Keratinocyte (primary cell): ENCODE results near the gene MRPS10. TPM values are rescaled to one million over a fixed set of nuclear protein-coding genes. Genes with fewer than 3 reads are reported as not detected.

ENCODE experiments used
- DNase-seq: peaks from one replicate; pipeline ENCODE4 v3.0.0-alpha.2; 2011; ENCODE audit warnings: low read depth, missing footprints, low spot score
- FAIRE-seq: peaks from 2 replicates; lab custom pipeline; 2011; peaks lifted over from hg19 to GRCh38; lab: Jason Lieb, UNC
- H2AFZ ChIP-seq: 2 replicates; pipeline ENCODE4 v1.6.0; 2012; ENCODE audit warnings: low read length, control low read depth, inconsistent platforms; ENCODE audit not compliant: control insufficient read depth
- H3K27ac ChIP-seq: 2 replicates; pipeline ENCODE4 v1.5.1; 2011; ENCODE audit warnings: low read length; ENCODE audit not compliant: control insufficient read depth, insufficient read depth
- H3K27me3 ChIP-seq: 3 replicates; pipeline ENCODE4 v1.6.0; 2011; ENCODE audit warnings: low read length; ENCODE audit not compliant: control insufficient read depth, insufficient read depth; ENCODE audit errors: extremely low read depth
- H3K36me3 ChIP-seq, 2 experiments: 2 replicates in 1 of 2; 3 replicates in 1 of 2; pipeline ENCODE4 v1.5.1; 2011; ENCODE audit warnings: low read length in 2 of 2, mild to moderate bottlenecking in 1 of 2; ENCODE audit not compliant: control insufficient read depth in 2 of 2, insufficient read depth in 2 of 2; ENCODE audit errors: extremely low read depth in 1 of 2
- H3K4me1 ChIP-seq: 3 replicates; pipeline ENCODE4 v1.5.1; 2011; ENCODE audit warnings: low read length; ENCODE audit not compliant: control insufficient read depth, insufficient read depth; ENCODE audit errors: extremely low read depth
- H3K4me2 ChIP-seq: 3 replicates; pipeline ENCODE4 v1.6.0; 2011; ENCODE audit warnings: low read depth, low read length; ENCODE audit not compliant: control insufficient read depth, insufficient read depth; ENCODE audit errors: extremely low read depth
- H3K4me3 ChIP-seq, 3 experiments: fragments of 200-600 bp in 1 of 3; sonication (generic) in 1 of 3; 2 replicates in 2 of 3; 3 replicates in 1 of 3; pipeline ENCODE4 v1.5.1; 2011 to 2016; ENCODE audit warnings: low read length in 3 of 3, mild to moderate bottlenecking in 3 of 3, control low read depth in 2 of 3, inconsistent platforms in 1 of 3, low read depth in 1 of 3, mixed read lengths in 1 of 3, mixed run types in 1 of 3, moderate library complexity in 1 of 3; ENCODE audit not compliant: control insufficient read depth in 2 of 3, insufficient read depth in 2 of 3; ENCODE audit errors: extremely low read depth in 1 of 3
- H3K79me2 ChIP-seq: 2 replicates; pipeline ENCODE4 v1.6.0; 2012; ENCODE audit warnings: low read length; ENCODE audit not compliant: control insufficient read depth, insufficient read depth
- H3K9ac ChIP-seq: 3 replicates; pipeline ENCODE4 v1.6.0; 2011; ENCODE audit warnings: low read length; ENCODE audit not compliant: control insufficient read depth, insufficient read depth; ENCODE audit errors: extremely low read depth
- H3K9me1 ChIP-seq: 3 replicates; pipeline ENCODE4 v1.6.0; 2011; ENCODE audit warnings: low read length; ENCODE audit not compliant: control insufficient read depth, insufficient read depth; ENCODE audit errors: extremely low read depth
- H3K9me3 ChIP-seq: 2 replicates; pipeline ENCODE4 v1.5.1; 2012; ENCODE audit warnings: low read depth, low read length; ENCODE audit not compliant: control insufficient read depth
- H4K20me1 ChIP-seq: 3 replicates; pipeline ENCODE4 v1.6.0; 2011; ENCODE audit warnings: low read length; ENCODE audit not compliant: control insufficient read depth, insufficient read depth; ENCODE audit errors: extremely low read depth
- EZH2 ChIP-seq: IDR thresholded peaks from one replicate; pipeline ENCODE4 v1.6.1; 2012; ENCODE audit warnings: inconsistent platforms, mild to moderate bottlenecking, low read length, moderate library complexity
- dilution Hi-C: fragments of 300-500 bp; cut with MboI; formaldehyde crosslinking; loops from one replicate; pipeline ENCODE4 v1.7.0; 2020; ENCODE audit warnings: low sequenced_read_pairs; ENCODE audit not compliant: extremely low pct_ligation_motif_present
- polyA plus RNA-seq, 5 experiments: library from polyadenylated mRNA; depleted of rRNA in 3 of 5; stranded (reverse) in 3 of 5; stranded (forward) in 1 of 5; unstranded in 1 of 5; fragments of >200 nt; gene quantifications; 1 replicate in 1 of 5; 2 replicates in 3 of 5; 3 replicates in 1 of 5; pipeline versions ENCODE4 v1.2.1 to v1.2.3, GENCODE V29; 2011 to 2012; ENCODE audit warnings: missing spikeins in 2 of 5, low read depth in 1 of 5, low replicate concordance in 1 of 5
- TF ChIP-seq, protein P1 (sequence below), 3 experiments: IDR thresholded peaks in 1 of 3; conservative IDR thresholded peaks in 1 of 3; optimal IDR thresholded peaks in 1 of 3; 2 replicates in 2 of 3; 3 replicates in 1 of 3; pipeline versions ENCODE3 to v1.5.1; 2011; ENCODE audit warnings: low read length in 3 of 3, mild to moderate bottlenecking in 3 of 3, moderate library complexity in 2 of 3, control low read depth in 1 of 3, inconsistent platforms in 1 of 3; ENCODE audit not compliant: insufficient read depth in 2 of 3; ENCODE audit errors: extremely low read depth in 1 of 3

Gene MRPS10
- polyA plus RNA-seq, 1 donor (not counting 4 experiments of a cell fraction or from before 2014, with no cell fraction given), result 80.1 TPM

GRCh38 chr6:42175860-42176259 is 41.8 kb downstream of the MRPS10 start:
- no peak for FAIRE-seq
- Histone ChIP-seq H3K9ac (no peak overlapping the region), H3K79me2 (no peaks in the 10 kb centered on the region), H3K36me3 (no peaks in the 10 kb centered on the region), H3K4me1 (no peaks in the 10 kb centered on the region), H3K27ac (no peak overlapping the region), H3K9me1 (no peaks in the 10 kb centered on the region), H3K4me2 (no peak overlapping the region), H2AFZ (no peak overlapping the region), H3K27me3 (peaks cover 4% of the 10 kb centered on the region), H3K9me3 (no peaks in the 10 kb centered on the region), H4K20me1 (no peaks in the 10 kb centered on the region), H3K4me3 (no peak overlapping the region)
- TF ChIP-seq, protein P1, sequence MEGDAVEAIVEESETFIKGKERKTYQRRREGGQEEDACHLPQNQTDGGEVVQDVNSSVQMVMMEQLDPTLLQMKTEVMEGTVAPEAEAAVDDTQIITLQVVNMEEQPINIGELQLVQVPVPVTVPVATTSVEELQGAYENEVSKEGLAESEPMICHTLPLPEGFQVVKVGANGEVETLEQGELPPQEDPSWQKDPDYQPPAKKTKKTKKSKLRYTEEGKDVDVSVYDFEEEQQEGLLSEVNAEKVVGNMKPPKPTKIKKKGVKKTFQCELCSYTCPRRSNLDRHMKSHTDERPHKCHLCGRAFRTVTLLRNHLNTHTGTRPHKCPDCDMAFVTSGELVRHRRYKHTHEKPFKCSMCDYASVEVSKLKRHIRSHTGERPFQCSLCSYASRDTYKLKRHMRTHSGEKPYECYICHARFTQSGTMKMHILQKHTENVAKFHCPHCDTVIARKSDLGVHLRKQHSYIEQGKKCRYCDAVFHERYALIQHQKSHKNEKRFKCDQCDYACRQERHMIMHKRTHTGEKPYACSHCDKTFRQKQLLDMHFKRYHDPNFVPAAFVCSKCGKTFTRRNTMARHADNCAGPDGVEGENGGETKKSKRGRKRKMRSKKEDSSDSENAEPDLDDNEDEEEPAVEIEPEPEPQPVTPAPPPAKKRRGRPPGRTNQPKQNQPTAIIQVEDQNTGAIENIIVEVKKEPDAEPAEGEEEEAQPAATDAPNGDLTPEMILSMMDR (optimal IDR thresholded peaks at IDR 0.05 in 1 of 3, IDR thresholded peaks at IDR 0.05 in 1 of 3, conservative IDR thresholded peaks at IDR 0.05 in 1 of 3; ENCODE audit: extremely low read depth in 1 of 3, insufficient read depth in 2 of 3, low read length in 3 of 3), result peak; percentile 24 to 50 (median 32)
- TF ChIP-seq EZH2, result no peak
- dilution Hi-C loops, result no loop called here
- no peak for DNase-seq

DNA sequence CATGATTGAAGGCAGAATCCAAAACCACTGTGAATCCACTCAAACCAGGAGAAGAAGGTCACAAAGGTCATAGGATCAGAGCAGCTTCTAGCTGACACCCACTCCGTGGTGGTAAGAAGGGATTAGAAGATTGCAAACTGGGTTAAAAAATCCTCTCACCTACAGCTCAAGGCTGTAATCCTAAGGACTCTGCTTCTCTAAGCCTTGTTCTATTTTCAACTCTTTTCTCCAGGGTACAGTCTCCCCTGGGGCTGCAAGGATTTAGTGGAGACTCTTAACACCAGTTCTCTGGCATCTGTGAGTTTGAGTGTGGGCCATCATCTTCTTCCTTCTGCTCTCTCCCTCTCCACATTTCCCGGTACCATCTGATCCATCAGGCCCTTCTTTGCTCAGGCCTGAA is 44.6 kb downstream of the MRPS10 start, which contains the start of gene GUCA1A:
GUCA1A (plus strand) TSS at position 264 of the 400 bp plus-strand sequence. CDS start 250 bp downstream, outside the sequence.
- FAIRE-seq (no peak), DNase-seq (no peak)
- dilution Hi-C loops, result no loop called here

More for the DNA sequence above, 44.6 kb downstream of the MRPS10 start, which contains the start of gene GUCA1A:
- H3K27me3 ChIP-seq, result no peaks in the 10 kb centered on the region
- H3K36me3 ChIP-seq, result no peaks in the 10 kb centered on the region
- no peaks in the 10 kb centered on the region for H3K9me3 ChIP-seq
- TF ChIP-seq, protein P1 (optimal IDR thresholded peaks at IDR 0.05 in 1 of 3, IDR thresholded peaks at IDR 0.05 in 1 of 3, conservative IDR thresholded peaks at IDR 0.05 in 1 of 3; ENCODE audit: extremely low read depth in 1 of 3, insufficient read depth in 2 of 3, low read length in 3 of 3), result no peak
- TF ChIP-seq EZH2, result no peak
- H3K4me1 ChIP-seq, result no peaks in the 10 kb centered on the region
- H3K79me2 ChIP-seq, result no peaks in the 10 kb centered on the region
- H3K4me2 ChIP-seq, result no peak within 1 kb of the TSS
- no peaks in the 10 kb centered on the region for H4K20me1 ChIP-seq
- H3K9me1 ChIP-seq, result no peaks in the 10 kb centered on the region
- H2AFZ ChIP-seq, result no peak within 1 kb of the TSS
- no peak within 1 kb of the TSS for H3K27ac ChIP-seq
- H3K9ac ChIP-seq, result no peak within 1 kb of the TSS
- H3K4me3 ChIP-seq, result no peak within 1 kb of the TSS
